Epithelial cell of proximal tubule (primary cell): ENCODE data around the gene TNKS1BP1. TPM values are rescaled to one million over a fixed set of nuclear protein-coding genes. Genes with fewer than 3 reads are reported as not detected.
A peak's percentile ranks its signal among the peaks of the same experiment; 100 is the strongest.

Experiments used
- DNase-seq: peaks from one replicate; pipeline ENCODE4 v3.0.0-alpha.2; 2011; ENCODE audit warnings: low read depth
- H3K4me3 ChIP-seq: 2 replicates; pipeline ENCODE4 v1.5.1; 2011; ENCODE audit warnings: low read depth, mild to moderate bottlenecking, low read length
- total RNA-seq: library from RNA; depleted of rRNA; stranded (reverse); fragments of >200 nt; gene quantifications from 2 replicates; pipeline ENCODE4 v1.2.3, GENCODE V29; 2015
- TF ChIP-seq, protein P1 (sequence below): conservative IDR thresholded peaks from 2 replicates; pipeline ENCODE4 v1.5.1; 2012; ENCODE audit warnings: low read depth, mild to moderate bottlenecking, low read length

The TNKS1BP1 gene
- total RNA-seq, 1 donor from 2014 or later = 65.4 TPM

DNA sequence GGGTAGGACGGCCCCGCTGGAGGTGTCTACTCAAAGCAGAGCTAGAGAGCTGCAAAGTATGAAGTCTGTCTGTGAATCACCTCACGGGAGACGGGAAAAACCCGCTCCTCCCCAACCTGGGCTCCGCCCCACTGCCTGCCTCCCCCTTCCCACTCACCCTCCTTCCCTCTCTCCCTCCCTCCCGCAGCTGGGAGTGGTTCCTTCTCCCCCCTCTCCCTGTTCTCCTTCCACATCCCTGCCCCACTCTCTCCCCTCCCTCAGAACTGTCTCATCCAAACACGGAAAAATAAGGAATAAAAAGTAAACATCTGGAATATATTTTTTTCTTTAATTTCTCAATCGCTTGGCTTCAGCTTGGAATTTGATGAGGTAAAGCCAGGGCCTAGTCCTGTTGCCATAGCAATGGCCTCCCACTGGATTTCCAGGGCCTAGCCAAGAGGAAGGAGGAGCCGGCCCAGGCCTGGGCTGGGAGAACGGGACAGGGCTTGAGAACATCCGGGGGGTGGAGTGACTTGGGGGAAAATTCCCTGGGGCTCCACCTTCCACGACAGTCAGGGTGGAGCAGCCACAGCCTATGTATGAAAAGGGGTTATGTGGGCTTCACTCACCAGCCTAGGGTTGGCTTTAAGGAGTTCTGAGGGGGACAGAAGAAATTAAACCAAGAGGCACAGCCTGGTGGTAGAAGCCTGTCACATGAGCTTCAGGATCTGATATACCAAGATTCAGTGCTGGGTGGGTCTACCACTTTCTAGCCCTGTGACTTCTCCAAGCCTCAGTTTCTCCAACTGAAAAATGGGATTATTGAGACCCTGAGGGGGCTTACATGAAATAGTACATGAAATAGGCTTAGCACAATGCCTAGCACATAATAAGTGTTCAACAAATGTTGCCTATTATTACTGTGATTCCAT lies 2.2 kb downstream of the TNKS1BP1 start:
- TF ChIP-seq, protein P1, sequence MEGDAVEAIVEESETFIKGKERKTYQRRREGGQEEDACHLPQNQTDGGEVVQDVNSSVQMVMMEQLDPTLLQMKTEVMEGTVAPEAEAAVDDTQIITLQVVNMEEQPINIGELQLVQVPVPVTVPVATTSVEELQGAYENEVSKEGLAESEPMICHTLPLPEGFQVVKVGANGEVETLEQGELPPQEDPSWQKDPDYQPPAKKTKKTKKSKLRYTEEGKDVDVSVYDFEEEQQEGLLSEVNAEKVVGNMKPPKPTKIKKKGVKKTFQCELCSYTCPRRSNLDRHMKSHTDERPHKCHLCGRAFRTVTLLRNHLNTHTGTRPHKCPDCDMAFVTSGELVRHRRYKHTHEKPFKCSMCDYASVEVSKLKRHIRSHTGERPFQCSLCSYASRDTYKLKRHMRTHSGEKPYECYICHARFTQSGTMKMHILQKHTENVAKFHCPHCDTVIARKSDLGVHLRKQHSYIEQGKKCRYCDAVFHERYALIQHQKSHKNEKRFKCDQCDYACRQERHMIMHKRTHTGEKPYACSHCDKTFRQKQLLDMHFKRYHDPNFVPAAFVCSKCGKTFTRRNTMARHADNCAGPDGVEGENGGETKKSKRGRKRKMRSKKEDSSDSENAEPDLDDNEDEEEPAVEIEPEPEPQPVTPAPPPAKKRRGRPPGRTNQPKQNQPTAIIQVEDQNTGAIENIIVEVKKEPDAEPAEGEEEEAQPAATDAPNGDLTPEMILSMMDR = no peak
- peak; percentile 90 for DNase-seq
- peak overlapping the region; percentile 94 for H3K4me3 ChIP-seq

DNA sequence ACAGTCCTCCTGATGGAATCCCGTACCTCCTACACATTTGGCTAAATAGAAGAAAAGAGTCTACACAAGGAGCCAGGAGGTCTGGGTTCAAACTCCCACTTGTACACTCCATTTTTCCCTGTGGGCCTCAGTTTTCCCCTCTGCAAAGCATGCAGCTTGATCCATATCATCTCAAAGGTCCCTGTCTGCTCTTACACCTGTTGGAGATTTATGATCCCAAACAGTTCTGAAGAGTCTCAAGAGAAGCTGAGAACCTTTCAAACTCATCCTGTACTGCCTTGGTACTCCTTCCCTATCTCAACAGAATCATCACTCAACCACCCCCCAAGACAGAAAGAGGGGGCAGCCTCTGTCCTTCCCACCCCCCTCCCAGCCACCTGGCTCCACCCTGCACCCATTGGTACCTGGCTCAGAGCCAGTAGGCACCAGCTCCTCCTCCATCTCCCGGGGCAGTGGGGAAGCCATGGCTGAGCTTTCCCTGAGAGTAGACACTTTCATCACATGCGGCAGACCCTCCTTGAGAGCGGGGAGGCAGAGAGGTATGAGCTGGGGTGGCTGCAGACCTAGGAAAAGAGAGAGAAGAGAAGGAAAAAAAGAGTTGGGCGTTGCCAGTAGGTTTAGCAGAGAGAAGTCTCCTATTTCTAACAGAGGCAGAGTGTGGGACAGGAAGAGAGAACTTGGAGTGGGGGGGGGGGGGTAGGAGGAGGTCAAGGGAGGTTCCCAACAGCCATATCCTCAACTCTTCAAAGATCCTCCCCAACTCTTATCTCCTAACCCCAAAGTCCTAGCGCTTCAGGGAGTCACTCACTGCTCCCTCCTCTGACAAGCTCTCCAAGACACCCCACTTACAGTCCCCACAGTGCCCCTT lies 3.1 kb downstream of the TNKS1BP1 start:
- H3K4me3 ChIP-seq = peak overlapping the region; percentile 94
- DNase-seq = no peak
- TF ChIP-seq, protein P1 = no peak

DNA sequence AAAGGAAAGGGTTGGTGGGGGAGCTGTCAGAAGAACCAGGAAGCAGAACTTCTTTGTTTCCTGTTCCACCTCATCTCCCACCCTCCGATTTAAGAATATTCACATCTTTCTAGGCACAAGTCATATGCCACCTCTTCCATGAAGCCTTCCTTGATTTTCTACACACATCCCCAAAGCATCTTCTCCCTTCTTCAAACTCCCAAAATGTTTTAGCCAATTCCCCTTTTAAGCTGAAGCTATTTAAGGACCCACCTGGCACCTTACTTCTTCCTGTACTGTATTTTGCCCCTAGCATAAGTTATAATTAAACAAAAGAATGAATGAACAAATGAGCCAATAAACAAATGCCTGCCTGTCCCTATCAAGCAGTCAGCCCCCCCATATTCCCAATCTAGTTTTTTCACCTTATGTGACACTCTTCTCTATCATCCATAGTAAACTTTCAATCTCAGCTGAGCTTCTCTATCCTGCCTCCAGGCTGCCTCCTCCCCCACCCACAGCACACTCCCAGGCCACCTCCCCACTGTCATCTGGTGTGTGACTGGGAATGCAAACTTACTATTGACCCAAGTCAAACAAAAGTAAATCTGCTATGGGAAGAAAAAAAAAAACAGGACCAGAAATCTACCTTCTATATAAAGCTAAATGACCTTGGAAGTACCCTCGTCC lies 3.9 kb downstream of the TNKS1BP1 start:
- TF ChIP-seq, protein P1 = no peak
- no peak for DNase-seq
- peak overlapping the region; percentile 94 for H3K4me3 ChIP-seq

DNA sequence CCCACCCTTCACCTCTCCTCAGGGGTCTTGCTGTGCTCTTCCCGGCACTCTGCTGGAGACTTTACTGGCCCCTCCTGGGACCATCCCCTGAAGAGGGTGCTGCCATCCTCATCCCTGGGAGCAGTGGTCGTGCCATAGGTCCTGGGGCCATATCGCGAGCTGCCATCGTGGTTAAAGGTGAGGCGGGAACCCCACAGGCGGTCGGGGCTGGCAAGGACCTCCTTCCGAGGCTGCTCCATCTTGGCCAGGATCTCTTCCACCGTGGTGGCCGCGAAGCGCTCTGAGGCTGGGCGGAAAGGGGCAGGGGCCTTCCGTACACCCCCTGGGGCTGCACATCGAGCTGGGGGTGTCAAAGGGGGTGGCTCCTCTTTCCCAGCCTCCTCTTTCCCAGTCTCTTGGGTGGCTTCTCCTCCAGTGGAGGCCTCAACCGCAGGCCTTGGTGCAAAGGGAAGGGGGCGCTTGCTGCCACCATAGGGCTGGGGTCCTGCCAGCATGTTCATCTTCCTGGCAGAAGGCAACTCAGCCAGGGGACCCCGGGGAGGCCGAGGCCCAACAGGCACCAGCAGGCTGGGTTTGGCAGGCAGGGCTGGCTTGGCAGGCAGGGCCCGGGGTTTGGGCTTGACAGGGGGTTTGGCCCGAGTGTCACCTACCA lies 4.6 kb downstream of the TNKS1BP1 start:
- DNase-seq = no peak
- no peak overlapping the region for H3K4me3 ChIP-seq
- TF ChIP-seq, protein P1 = no peak

DNA sequence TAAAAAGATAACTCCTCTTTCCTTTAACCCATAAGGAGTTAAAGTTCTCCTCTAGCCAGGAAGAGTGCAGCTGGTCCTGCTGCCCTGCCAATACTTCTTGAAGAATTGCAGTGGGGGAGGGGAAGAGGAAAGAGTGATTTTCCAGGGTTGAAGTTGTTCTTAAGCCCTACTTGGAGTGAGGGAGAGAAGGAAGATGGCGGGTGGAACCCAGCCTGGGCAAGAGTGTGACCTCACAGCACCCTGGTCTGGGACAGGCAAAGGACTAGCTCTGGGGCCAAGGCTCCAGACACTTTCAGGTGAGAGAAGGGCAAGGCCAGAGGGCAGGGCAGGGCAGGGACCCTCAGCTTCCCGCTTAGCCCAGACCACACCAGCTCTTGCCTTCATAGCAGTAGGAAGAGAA lies 6.6 kb downstream of the TNKS1BP1 start:
- no peak for DNase-seq
- TF ChIP-seq, protein P1 = no peak
- H3K4me3 ChIP-seq = no peak overlapping the region

DNA sequence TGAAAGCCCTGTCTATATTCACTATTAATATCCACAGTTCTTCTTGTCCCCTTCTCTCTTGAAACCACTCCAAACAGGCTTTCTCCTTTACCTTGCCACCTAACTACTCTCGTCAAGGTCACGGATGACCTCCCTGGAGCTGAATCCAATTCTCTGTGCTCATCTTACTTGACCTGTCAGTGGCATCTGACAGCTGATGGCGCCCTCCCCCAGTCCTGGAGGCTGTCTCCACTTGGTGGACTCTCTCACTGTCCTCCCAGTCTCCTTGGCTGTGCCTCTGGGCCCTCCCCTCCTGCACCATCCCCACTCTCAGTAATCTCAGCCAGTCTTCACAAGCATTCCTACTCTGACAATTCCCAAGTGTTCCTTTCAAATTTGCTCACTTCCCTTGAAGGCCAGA lies 8.7 kb downstream of the TNKS1BP1 start:
- no peak for DNase-seq
- no peak overlapping the region for H3K4me3 ChIP-seq
- TF ChIP-seq, protein P1 = no peak
